ENCODE data around the gene ARPC5L. TPM values are rescaled to one million over a fixed set of nuclear protein-coding genes. Genes with fewer than 3 reads are reported as not detected.
"Not testable (repeated sequence)": the region's sequence is repeated elsewhere in the genome, so short reads cannot be mapped to it uniquely, and the experiment has no call there.

The ARPC5L gene
- total RNA-seq, 2 donors from 2014 or later: 50.0 to 61.5 TPM

- H3K4me1 ChIP-seq: no peaks in the 10 kb centered on the region
- no peak overlapping the region for H3K4me3 ChIP-seq
- H3K36me3 ChIP-seq: no peaks in the 10 kb centered on the region
- H3K27ac ChIP-seq: no peak overlapping the region
- no peak overlapping the region for H3K9ac ChIP-seq (ENCODE audit: low read depth in 2 of 2, low read length in 2 of 2)
- no peaks in the 10 kb centered on the region for H3K9me3 ChIP-seq
- intact Hi-C loops (cut with DNase I): no loop called here
- no peak for TF ChIP-seq CTCF (IDR thresholded peaks at IDR 0.05)
- no peak for DNase-seq
- H3K27me3 ChIP-seq: no peaks in the 10 kb centered on the region
Observed at GRCh38 chr9:124906966-124907365, 45.0 kb downstream of the ARPC5L start.

DNA sequence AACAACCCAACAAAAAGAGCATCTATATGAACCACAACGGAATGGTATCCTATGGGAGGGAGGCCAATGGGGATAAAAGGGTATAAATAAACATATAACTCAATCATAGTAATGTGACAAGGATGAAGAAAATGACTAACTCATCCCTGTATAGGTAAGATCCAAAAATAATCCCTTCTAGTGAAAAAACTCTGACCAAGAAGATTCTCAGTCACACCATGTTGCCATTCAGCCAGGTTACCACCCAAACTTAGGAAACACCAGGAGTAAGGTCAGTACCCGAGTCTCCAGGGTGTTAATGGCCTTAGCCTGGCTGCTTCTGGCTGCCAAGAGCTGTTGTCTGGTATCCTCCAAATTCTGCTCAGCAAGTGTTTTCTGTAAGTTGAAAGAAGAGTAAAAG, 46.2 kb downstream of the ARPC5L start:
- Histone ChIP-seq H3K4me3 (no peak overlapping the region), H3K36me3 (no peaks in the 10 kb centered on the region), H3K9ac (ENCODE audit: low read depth in 2 of 2, low read length in 2 of 2) (no peak overlapping the region), H3K27me3 (no peaks in the 10 kb centered on the region), H3K4me1 (no peaks in the 10 kb centered on the region), H3K9me3 (no peaks in the 10 kb centered on the region), H3K27ac (no peak overlapping the region)
- intact Hi-C loops (cut with DNase I): no loop called here
- no peak for TF ChIP-seq CTCF (IDR thresholded peaks at IDR 0.05)
- no peak for DNase-seq

GRCh38 chr9:124911766-124912165, 49.8 kb downstream of the ARPC5L start:
- H3K9ac ChIP-seq (ENCODE audit: low read depth in 2 of 2, low read length in 2 of 2): no peak overlapping the region
- no peaks in the 10 kb centered on the region for H3K4me1 ChIP-seq
- no peak overlapping the region for H3K27ac ChIP-seq
- no peaks in the 10 kb centered on the region for H3K27me3 ChIP-seq
- H3K4me3 ChIP-seq: no peak overlapping the region
- intact Hi-C loops (cut with DNase I): no loop called here
- DNase-seq: no peak
- H3K36me3 ChIP-seq: no peaks in the 10 kb centered on the region
- TF ChIP-seq CTCF (IDR thresholded peaks at IDR 0.05): no peak
- no peaks in the 10 kb centered on the region for H3K9me3 ChIP-seq

- H3K9me3 ChIP-seq: no peaks in the 10 kb centered on the region
- no peaks in the 10 kb centered on the region for H3K27me3 ChIP-seq
- H3K4me3 ChIP-seq: no peak overlapping the region
- no peaks in the 10 kb centered on the region for H3K36me3 ChIP-seq
- H3K9ac ChIP-seq (ENCODE audit: low read depth in 2 of 2, low read length in 2 of 2): no peak overlapping the region
- no peak for TF ChIP-seq CTCF (IDR thresholded peaks at IDR 0.05)
- H3K4me1 ChIP-seq: no peaks in the 10 kb centered on the region
- intact Hi-C loops (cut with DNase I): no loop called here
- no peak overlapping the region for H3K27ac ChIP-seq
- DNase-seq: no peak
Observed at GRCh38 chr9:124913378-124913777, 51.4 kb downstream of the ARPC5L start.

- Histone ChIP-seq H3K36me3 (no peaks in the 10 kb centered on the region), H3K27me3 (no peaks in the 10 kb centered on the region), H3K4me3 (no peak overlapping the region), H3K4me1 (no peaks in the 10 kb centered on the region), H3K9ac (ENCODE audit: low read depth in 2 of 2, low read length in 2 of 2) (no peak overlapping the region), H3K27ac (no peak overlapping the region), H3K9me3 (no peaks in the 10 kb centered on the region)
- intact Hi-C loops (cut with DNase I): no loop called here
- DNase-seq: no peak
- no peak for TF ChIP-seq CTCF (IDR thresholded peaks at IDR 0.05)
Observed at GRCh38 chr9:124914753-124915405, 52.9 kb downstream of the ARPC5L start.

- DNase-seq, H3K27ac ChIP-seq: not testable (repeated sequence)
Observed at GRCh38 chr9:124920394-124920793, 58.5 kb downstream of the ARPC5L start.

More at GRCh38 chr9:124920394-124920793, 58.5 kb downstream of the ARPC5L start:
- H3K4me1 ChIP-seq; H3K9ac ChIP-seq (ENCODE audit: low read depth in 2 of 2, low read length in 2 of 2); H3K27me3 ChIP-seq; H3K36me3 ChIP-seq; H3K9me3 ChIP-seq; intact Hi-C loops (cut with DNase I); H3K4me3 ChIP-seq: not testable (repeated sequence)

Other genes with a start within 250 kb of the ARPC5L start
- gene NR6A1, start 90.8 kb upstream of the ARPC5L start, total RNA-seq: 1 to 10 TPM; 4.8 to 4.9 TPM
- 10 to 100 TPM in 1 of 2 donors, 1 to 10 TPM in 1; 2.9 to 12.1 TPM for gene OLFML2A, start 85.0 kb upstream of the ARPC5L start, total RNA-seq
- gene WDR38, start 8.7 kb upstream of the ARPC5L start, total RNA-seq: not detected
- gene RPL35, start 173 bp upstream of the ARPC5L start, total RNA-seq: 1,000 to 10,000 TPM in 1 of 2 donors, 100 to 1,000 TPM in 1; 890 to 1,374 TPM
- 10 to 100 TPM; 19.1 to 23.2 TPM for gene GOLGA1, start 79.0 kb downstream of the ARPC5L start, total RNA-seq